Endothelial cell of umbilical vein (primary cell): Measurements from ENCODE around the gene GPD1. TPM values are rescaled to one million over a fixed set of nuclear protein-coding genes. Genes with fewer than 3 reads are reported as not detected.

ENCODE experiments used
- BruUV-seq: library from RNA; stranded (reverse); fragments of 400-500 nt; replicated peaks from 2 replicates; lab custom pipeline; 2021; lab: Mats Ljungman, UMichigan
- CTCF ChIA-PET: fragments of 300-600, 350-600 bp; sonication (Branson Sonifier 250); formaldehyde crosslinking; loops from one replicate; lab custom pipeline; 2021; ENCODE audit warnings: antibody characterized with exemption, inconsistent platforms; lab: Charles Lee
- POLR2A ChIA-PET: fragments of 300-600, 350-600 bp; sonication (Branson Sonifier 250); formaldehyde crosslinking; loops from one replicate; lab custom pipeline; 2021; ENCODE audit warnings: antibody characterized with exemption, inconsistent platforms; lab: Charles Lee
- DNase-seq: peaks from one replicate; pipeline ENCODE4 v3.0.0-alpha.2; 2011; ENCODE audit warnings: low read depth, low spot score
- FAIRE-seq: peaks from 2 replicates; lab custom pipeline; 2011; peaks lifted over from hg19 to GRCh38; lab: Jason Lieb, UNC
- H2AFZ ChIP-seq: 2 replicates; pipeline ENCODE4 v1.6.0; 2012; ENCODE audit warnings: low read depth, low read length, control low read depth, inconsistent platforms
- H3K27ac ChIP-seq: 2 replicates; pipeline ENCODE4 v1.5.1; 2011; ENCODE audit warnings: low read depth, mild to moderate bottlenecking, control low read depth, low read length, moderate library complexity; ENCODE audit not compliant: insufficient read depth
- H3K27me3 ChIP-seq, 2 experiments: 2 replicates each; pipeline versions ENCODE4 v1.6.0 to v1.6.1; 2011; ENCODE audit warnings: low read length in 2 of 2, mixed read lengths in 1 of 2; ENCODE audit not compliant: control insufficient read depth in 2 of 2, insufficient read depth in 2 of 2
- H3K36me3 ChIP-seq, 2 experiments: 2 replicates in 1 of 2; 3 replicates in 1 of 2; pipeline ENCODE4 v1.5.1; 2011; ENCODE audit warnings: low read length in 2 of 2, mild to moderate bottlenecking in 1 of 2, moderate library complexity in 1 of 2; ENCODE audit not compliant: control insufficient read depth in 2 of 2, insufficient read depth in 2 of 2; ENCODE audit errors: extremely low read depth in 1 of 2
- H3K4me1 ChIP-seq: 3 replicates; pipeline ENCODE4 v1.5.1; 2011; ENCODE audit warnings: mild to moderate bottlenecking, low read length; ENCODE audit not compliant: control insufficient read depth, insufficient read depth; ENCODE audit errors: extremely low read depth
- H3K4me2 ChIP-seq: 2 replicates; pipeline ENCODE4 v1.6.1; 2011; ENCODE audit warnings: low read length, control low read depth, mixed read lengths; ENCODE audit not compliant: insufficient read depth
- H3K4me3 ChIP-seq, 3 experiments: fragments of 200-600 bp in 1 of 3; sonication (generic), shearing (Covaris generic) in 1 of 3; replicated peaks in 1 of 3; 2 replicates each; pipeline ENCODE4 v1.5.1; 2011 to 2016; ENCODE audit warnings: control low read depth in 3 of 3, low read length in 3 of 3, mild to moderate bottlenecking in 2 of 3, inconsistent platforms in 1 of 3, low read depth in 1 of 3, moderate library complexity in 1 of 3; ENCODE audit not compliant: insufficient read depth in 1 of 3
- H3K79me2 ChIP-seq: 2 replicates; pipeline ENCODE4 v1.6.0; 2012; ENCODE audit warnings: low read length, inconsistent platforms; ENCODE audit not compliant: control insufficient read depth, insufficient read depth
- H3K9ac ChIP-seq: replicated peaks from 2 replicates; pipeline ENCODE3; 2011; ENCODE audit warnings: low read length, control low read depth; ENCODE audit not compliant: insufficient read depth; ENCODE audit errors: extremely low read depth
- H3K9me1 ChIP-seq: replicated peaks from 3 replicates; pipeline ENCODE4 v1.6.0; 2011; ENCODE audit warnings: mild to moderate bottlenecking, low read length; ENCODE audit not compliant: control insufficient read depth, insufficient read depth; ENCODE audit errors: extremely low read depth
- H3K9me3 ChIP-seq: replicated peaks from 2 replicates; pipeline ENCODE4 v1.5.1; 2012; ENCODE audit warnings: low read length, inconsistent platforms; ENCODE audit not compliant: control insufficient read depth, insufficient read depth
- H4K20me1 ChIP-seq: replicated peaks from 2 replicates; pipeline ENCODE3; 2011; ENCODE audit warnings: mild to moderate bottlenecking, low read length; ENCODE audit not compliant: control insufficient read depth, insufficient read depth; ENCODE audit errors: extremely low read depth
- CTCF ChIP-seq, 2 donors: IDR thresholded peaks; 1 replicate in 1 of 2; 2 replicates in 1 of 2; pipeline ENCODE4 v1.5.1; 2011; ENCODE audit warnings: low read length in 2 of 2, mild to moderate bottlenecking in 2 of 2, moderate library complexity in 2 of 2, control low read depth in 1 of 2, inconsistent platforms in 1 of 2, low read depth in 1 of 2; ENCODE audit not compliant: insufficient read depth in 1 of 2; ENCODE audit errors: extremely low read depth in 1 of 2
- EZH2 ChIP-seq: IDR thresholded peaks from 2 replicates; pipeline ENCODE4 v1.6.1; 2012; ENCODE audit warnings: borderline replicate concordance, low read depth, mild to moderate bottlenecking, moderate library complexity, low read length, inconsistent platforms; ENCODE audit not compliant: severe bottlenecking
- FOS ChIP-seq: IDR thresholded peaks from 2 replicates; pipeline ENCODE4 v1.6.1; 2011; ENCODE audit warnings: mild to moderate bottlenecking, low read length, moderate library complexity, borderline replicate concordance; ENCODE audit not compliant: insufficient read depth
- GATA2 ChIP-seq: IDR thresholded peaks from 2 replicates; pipeline ENCODE4 v1.7.0; 2011; ENCODE audit warnings: low read depth, mild to moderate bottlenecking, moderate library complexity, mixed read lengths, low read length; ENCODE audit not compliant: insufficient read length, insufficient read depth
- JUN ChIP-seq: IDR thresholded peaks from 2 replicates; pipeline ENCODE4 v1.6.1; 2011; ENCODE audit warnings: borderline replicate concordance, low read depth; ENCODE audit not compliant: insufficient read length, insufficient read depth
- MAX ChIP-seq: IDR thresholded peaks from 2 replicates; pipeline ENCODE4 v1.6.1; 2011; ENCODE audit not compliant: insufficient read depth, insufficient read length
- MYC ChIP-seq: IDR thresholded peaks from one replicate; pipeline ENCODE4 v1.6.1; 2011; ENCODE audit warnings: mild to moderate bottlenecking, low read depth, low read length
- POLR2A ChIP-seq: IDR thresholded peaks from 2 replicates; pipeline ENCODE4 v1.6.1; 2012; ENCODE audit warnings: low read depth, mild to moderate bottlenecking, control low read depth, low read length
- POLR2AphosphoS5 ChIP-seq: IDR thresholded peaks from 2 replicates; pipeline ENCODE4 v1.6.1; 2012; ENCODE audit warnings: low read depth, mild to moderate bottlenecking, control low read depth, low read length, moderate library complexity; ENCODE audit not compliant: insufficient read depth
- dilution Hi-C: fragments of 300-500 bp; cut with MboI; formaldehyde crosslinking; loops from one replicate; pipeline ENCODE4 v1.15.0; 2019; ENCODE audit warnings: low sequenced_read_pairs; ENCODE audit not compliant: extremely low pct_ligation_motif_present
- intact Hi-C: fragments of 100-400 bp; cut with micrococcal nuclease; formaldehyde crosslinking; loops from one replicate; pipeline ENCODE4 v1.10.0; 2022
- polyA plus RNA-seq, 4 experiments: library from polyadenylated mRNA; depleted of rRNA in 3 of 4; stranded (reverse) in 3 of 4; unstranded in 1 of 4; fragments of >200 nt; gene quantifications; 2 replicates each; pipeline versions ENCODE4 v1.2.1 to v1.2.3, GENCODE V29; 2011 to 2012; ENCODE audit warnings: missing spikeins in 1 of 4
- total RNA-seq: library from RNA; stranded (reverse); gene quantifications from 2 replicates; pipeline ENCODE4 v1.2.3, GENCODE V29; 2021

Gene GPD1
- total and polyA plus RNA-seq, 2 donors (not counting 3 experiments of a cell fraction or from before 2014, with no cell fraction given), result 0.07 TPM; not detected in 1

- CTCF ChIA-PET, result interaction anchor here (0.8 to 12.1 kb wide), 9 partner anchors 9 to 291 kb away, joined by 3 to 317 read pairs (median 15); partner anchors contain the start of gene AQP6
- Histone ChIP-seq H4K20me1 (no peaks in the 10 kb centered on the region), H3K36me3 (no peaks in the 10 kb centered on the region), H3K9me1 (no peaks in the 10 kb centered on the region), H3K4me2 (no peak overlapping the region), H3K79me2 (no peaks in the 10 kb centered on the region), H3K27me3 (peaks cover 13 to 19% of the 10 kb centered on the region in 2 experiments), H2AFZ (no peak overlapping the region), H3K4me1 (peaks cover 4% of the 10 kb centered on the region), H3K9me3 (no peaks in the 10 kb centered on the region), H3K27ac (no peak overlapping the region), H3K9ac (no peak overlapping the region), H3K4me3 (no peak overlapping the region)
- POLR2A ChIA-PET, result no interaction called here
- BruUV-seq, result no TSS peak
- intact Hi-C loops, result no loop called here
- FAIRE-seq (no peak), DNase-seq (no peak)
- TF ChIP-seq JUN (no peak), MAX (no peak), EZH2 (no peak), POLR2A (no peak), POLR2AphosphoS5 (no peak), MYC (no peak), CTCF (IDR thresholded peaks at IDR 0.05; ENCODE audit: extremely low read depth in 1 of 2, insufficient read depth in 1 of 2, low read depth in 1 of 2, low read length in 2 of 2) (no peak), FOS (no peak), GATA2 (no peak)
- dilution Hi-C loops, result loop anchor here (25.0 kb wide), 1 partner anchor 107 kb away; the partner anchor contains the start of genes AQP2, AQP5 and AQP6
These were observed 34.7 kb upstream of the GPD1 start for GRCh38 chr12:50069069-50069468.
